OCI-LY7 (cell line): ENCODE data around the gene SLFN12L.

ENCODE experiments used
- EZH2phosphoT487 ChIP-seq: fragments of 200-600 bp; sonication (generic); IDR thresholded peaks from 2 replicates; pipeline ENCODE4 v1.6.1; 2018; ENCODE audit warnings: low read depth, borderline replicate concordance, mild to moderate bottlenecking, mixed run types, antibody characterized with exemption, low read length, moderate library complexity, mixed read lengths
- TF ChIP-seq, protein P1 (sequence below): fragments of 200-600 bp; sonication (generic); conservative IDR thresholded peaks from 2 replicates; pipeline ENCODE4 v1.5.1; 2014; ENCODE audit warnings: mild to moderate bottlenecking, antibody characterized with exemption, low read length, moderate library complexity, mixed read lengths

DNA sequence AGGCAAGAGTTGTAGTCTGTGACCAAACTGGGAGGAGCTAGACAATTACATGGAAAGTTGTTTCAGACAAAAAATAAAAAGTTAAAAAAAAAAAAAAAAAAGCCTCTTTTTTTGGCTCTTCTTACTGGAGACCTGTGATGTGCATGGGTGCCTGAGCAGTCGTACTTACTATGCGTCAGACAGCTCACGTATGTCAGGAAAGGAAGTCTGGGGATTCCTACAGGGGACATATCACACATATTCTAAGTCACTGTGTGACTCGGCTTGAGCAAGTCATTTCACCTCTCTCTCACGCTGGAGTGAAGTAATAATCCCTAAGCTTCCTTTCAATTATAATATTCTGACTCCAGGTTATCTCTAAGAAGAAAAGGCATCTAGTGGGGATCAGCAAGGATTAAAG lies 17.2 kb upstream of the SLFN12L start:
- TF ChIP-seq, protein P1, sequence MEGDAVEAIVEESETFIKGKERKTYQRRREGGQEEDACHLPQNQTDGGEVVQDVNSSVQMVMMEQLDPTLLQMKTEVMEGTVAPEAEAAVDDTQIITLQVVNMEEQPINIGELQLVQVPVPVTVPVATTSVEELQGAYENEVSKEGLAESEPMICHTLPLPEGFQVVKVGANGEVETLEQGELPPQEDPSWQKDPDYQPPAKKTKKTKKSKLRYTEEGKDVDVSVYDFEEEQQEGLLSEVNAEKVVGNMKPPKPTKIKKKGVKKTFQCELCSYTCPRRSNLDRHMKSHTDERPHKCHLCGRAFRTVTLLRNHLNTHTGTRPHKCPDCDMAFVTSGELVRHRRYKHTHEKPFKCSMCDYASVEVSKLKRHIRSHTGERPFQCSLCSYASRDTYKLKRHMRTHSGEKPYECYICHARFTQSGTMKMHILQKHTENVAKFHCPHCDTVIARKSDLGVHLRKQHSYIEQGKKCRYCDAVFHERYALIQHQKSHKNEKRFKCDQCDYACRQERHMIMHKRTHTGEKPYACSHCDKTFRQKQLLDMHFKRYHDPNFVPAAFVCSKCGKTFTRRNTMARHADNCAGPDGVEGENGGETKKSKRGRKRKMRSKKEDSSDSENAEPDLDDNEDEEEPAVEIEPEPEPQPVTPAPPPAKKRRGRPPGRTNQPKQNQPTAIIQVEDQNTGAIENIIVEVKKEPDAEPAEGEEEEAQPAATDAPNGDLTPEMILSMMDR, result no peak
- TF ChIP-seq EZH2phosphoT487, result no peak
